GM21390 (cell line): ENCODE data around the gene IQCF6.
A peak's percentile ranks its signal among the peaks of the same experiment; 100 is the strongest.
"Not testable (repeated sequence)": the region's sequence is repeated elsewhere in the genome, so short reads cannot be mapped to it uniquely, and the experiment has no call there.

ENCODE experiments used
- ATAC-seq: cut with Tn5 transposase; IDR thresholded peaks from one replicate; pipeline ENCODE4 v1.9.1; 2021; ENCODE audit not compliant: unreplicated experiment

The IQCF6 gene

DNA sequence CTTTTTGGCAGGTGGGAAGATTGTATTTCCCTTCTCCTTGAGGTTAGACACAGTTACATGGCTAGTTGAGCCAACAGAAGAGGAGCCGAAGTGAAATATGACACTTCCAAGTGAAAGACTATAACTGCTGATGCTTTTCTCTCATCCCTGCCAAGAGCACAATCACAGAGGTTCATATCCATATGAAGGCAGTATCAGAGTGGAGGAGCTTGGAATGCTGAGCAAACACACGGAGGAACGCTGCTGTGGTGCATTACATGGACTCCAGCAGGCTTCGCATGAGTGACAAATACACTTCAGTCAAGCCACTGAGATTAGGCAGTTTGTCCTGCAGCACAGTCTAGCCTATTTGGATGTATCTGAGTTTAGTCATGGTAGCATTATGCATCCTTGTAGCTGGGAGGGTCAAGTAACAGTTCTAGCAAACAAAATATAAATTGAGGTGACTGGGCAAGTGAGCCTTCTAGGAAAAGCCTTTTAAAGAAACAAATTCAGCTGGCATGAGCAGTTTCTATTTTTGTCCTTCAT lies 5.4 kb downstream of the IQCF6 start:
- no peak for ATAC-seq

DNA sequence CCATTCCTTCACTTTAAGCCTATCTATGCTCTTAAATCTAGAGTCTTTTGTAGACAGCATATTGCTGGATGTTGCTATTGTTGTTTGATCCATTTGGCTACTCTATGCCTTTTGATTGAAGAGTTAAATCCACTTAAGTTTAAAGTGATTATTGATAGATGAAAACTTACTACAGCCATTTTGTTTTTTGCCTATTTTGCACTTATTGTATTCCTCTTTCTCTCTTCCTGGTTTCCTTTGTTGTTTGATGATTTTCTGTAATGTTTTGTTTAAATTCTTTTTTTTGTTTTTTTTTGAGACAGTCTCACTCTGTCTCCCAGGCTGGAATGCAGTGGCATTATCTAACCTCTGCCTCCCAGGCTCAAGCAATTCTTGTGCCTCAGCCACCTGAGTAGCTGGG lies 19.8 kb downstream of the IQCF6 start:
- ATAC-seq, result no peak

DNA sequence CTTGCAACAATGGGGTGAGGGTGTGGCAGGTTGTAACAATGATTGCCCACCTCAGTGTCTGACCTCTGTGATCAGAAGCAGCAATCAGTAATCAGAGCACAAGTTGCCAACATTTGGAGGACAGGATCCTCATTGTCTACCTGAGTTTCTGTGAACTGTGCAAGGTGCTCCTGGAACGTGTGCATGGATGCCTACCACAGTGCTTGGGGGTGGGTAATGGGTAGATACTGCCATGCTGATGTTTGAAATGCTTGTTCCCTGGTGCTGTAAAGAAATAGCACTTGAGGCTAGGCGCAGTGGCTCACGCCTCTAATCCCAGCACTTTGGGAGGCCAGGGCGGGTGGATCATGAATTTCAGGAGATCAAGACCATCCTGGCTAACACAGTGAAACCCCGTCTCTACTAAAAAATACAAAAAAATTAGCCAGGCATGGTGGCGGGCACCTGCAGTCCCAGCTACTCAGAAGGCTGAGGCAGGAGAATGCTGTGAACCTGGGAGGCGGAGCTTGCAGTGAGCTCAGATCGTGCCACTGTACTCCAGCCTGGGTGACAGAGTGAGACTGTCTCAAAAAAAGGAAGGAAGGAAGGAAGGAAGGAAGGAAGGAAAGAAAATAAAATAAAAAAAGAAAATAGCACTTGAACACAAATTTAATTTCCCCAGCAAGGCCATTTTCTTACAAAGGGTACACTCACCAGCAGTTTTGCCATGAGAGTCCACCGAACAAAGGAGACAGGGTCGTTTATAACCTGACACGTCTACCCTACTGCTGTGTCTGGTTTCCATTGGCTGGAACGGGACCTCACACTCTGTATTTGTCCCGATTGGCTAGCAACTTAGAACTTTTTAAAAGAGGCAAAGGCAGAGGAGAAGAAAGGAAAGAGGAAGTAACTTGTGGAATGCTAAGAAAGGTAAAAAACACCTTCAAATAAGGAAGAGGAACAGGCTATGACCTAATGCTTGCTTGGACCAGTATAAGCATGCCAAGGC lies 25.0 kb downstream of the IQCF6 start:
- not testable (repeated sequence) for ATAC-seq

DNA sequence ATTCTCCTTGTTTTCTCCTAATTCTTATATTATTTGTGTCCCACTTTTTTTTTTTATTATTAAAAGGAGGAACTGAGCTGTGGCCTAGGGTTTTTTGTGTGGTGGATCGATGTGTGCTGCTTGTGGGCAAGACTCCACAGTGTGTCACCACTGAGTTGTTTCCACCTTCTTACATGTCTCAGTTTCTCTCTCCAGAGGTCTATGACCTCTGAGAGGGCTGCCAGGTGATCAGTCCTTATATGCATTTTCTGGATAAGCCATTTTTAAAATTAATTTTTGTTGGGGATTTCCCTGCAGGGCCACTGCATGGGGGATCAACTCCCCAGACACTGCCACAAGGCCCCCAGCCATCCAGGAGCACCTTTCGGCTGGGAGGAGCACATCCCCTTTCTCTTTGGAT lies 27.8 kb downstream of the IQCF6 start:
- peak; percentile 54 for ATAC-seq

DNA sequence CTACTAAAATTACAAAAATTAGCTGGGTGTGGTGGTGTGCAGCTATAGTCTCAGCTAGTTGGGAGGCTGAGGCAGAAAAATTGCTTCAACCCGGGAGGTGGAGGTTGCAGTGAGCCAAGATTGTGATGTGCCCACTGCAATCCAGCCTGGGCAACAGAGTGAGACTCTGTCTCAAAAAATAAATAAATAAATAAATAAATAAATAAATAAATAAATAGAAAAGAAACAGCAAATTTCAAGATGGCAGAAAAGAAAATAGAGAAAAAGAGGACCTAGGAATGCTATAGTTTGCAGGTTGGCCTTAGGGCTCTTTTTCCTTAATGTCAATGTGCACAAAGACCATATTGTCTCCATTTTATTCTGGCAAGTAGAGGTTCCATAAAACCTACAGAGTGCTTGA lies 28.2 kb downstream of the IQCF6 start:
- no peak for ATAC-seq

DNA sequence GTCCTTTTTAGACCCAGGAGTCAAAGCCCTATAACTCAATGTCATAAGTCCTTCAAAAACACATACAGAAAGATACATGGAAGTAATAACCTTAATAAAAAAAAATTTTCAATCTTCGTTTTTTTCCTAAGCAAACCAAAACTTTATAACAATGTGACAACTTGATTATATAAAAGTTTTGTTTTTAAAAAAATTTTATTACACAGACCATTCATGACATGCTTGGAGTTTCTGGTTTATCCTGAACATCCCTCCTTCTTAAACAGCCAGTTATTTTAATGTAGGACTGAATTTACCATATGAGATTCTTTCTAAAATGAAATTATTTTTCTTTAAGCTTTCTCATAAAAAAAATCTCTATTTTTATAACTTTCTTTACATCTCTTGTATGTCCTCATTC lies 30.7 kb downstream of the IQCF6 start:
- ATAC-seq, result no peak

DNA sequence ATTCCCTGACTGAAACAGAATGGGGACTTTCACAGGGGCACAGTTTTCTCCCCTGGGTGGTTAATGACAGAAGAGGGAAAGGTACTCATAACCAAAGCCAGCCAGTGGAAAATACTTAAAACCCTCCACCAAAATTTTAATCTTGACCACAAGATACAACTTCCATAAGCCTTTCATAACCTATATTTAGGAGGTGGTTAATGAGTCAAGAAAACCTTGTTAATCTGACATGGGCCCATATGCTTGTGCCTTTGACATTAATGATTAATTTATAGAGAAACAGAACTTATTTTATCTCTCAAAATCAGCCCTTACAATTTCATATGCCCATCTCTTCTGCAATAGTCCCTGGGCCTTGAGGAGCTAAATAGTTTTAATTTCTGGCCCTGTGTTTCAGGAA lies 31.2 kb downstream of the IQCF6 start:
- ATAC-seq, result no peak

DNA sequence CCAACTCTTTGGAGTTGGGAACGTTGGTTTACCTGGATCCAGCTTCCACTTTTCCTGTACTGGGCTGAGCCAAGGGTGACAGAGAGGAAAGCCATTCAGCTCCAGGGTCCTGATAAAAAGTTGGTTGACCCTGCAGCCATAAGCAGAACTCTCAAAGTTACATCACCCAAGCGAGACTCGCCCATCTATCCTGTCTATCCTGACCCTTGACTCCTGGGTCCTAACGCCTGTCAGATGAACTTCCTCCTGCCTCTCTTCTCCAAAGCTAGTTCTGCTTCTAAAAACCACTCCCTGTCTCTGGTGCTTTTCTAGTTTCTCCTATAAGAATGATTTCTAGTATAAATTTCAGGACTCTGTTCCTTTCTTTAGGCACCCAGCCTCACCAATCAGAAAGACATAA lies 36.1 kb downstream of the IQCF6 start:
- ATAC-seq, result not testable (repeated sequence)

DNA sequence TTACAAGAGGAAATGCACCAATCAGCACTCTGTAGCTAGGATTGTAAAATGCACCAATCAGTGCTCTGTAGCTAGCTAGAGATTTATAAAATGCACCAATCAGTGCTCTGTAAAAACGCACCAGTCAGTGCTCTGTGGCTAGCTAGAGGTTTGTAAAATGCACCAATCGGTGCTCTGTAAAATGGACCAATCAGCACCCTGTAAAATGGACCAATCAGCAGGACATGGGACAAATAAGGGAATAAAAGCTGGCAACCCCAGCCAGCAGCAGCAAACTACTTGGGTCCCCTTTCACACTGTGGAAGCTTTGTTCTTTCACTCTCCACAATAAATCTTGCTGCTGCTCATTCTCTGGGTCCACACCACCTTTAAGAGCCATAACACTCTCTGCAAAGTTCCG lies 36.7 kb downstream of the IQCF6 start:
- not testable (repeated sequence) for ATAC-seq

DNA sequence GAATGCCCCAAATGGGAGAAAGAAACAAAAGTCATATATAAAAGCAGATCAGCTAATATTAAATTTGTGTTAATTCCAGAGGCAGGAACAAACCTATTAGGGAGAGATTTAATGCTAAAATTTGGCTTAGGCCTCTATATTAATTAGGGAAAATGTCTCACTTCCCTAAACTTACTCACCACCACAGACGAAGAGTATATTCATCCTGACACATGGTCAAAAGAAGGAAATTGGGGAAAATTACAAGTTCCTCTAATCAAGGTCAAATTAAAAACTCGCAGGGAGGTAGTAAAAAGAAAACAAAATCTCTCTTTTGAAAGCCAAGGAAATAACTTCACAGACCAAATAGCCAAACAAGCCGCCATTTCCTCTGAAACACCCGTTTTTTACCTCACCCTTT lies 39.9 kb downstream of the IQCF6 start:
- no peak for ATAC-seq

DNA sequence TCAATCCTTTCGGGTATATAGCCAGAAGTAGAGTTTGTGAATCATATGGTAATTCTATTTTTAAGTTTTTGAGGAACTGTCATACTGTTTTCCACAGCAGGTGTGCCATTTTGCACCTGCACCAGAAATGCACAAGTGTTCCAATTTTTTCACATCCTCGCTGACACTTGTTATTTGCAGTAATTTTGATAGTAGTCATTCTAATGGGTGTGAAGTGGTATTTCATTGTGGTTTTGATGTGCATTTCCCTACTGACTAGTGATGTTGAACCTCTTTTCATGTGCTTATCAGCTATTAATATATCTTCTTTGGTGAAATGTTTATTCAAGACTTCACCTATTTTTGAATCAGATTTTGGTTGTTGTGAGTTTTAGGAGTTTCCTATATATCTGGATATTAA lies 43.1 kb downstream of the IQCF6 start:
- ATAC-seq, result no peak

DNA sequence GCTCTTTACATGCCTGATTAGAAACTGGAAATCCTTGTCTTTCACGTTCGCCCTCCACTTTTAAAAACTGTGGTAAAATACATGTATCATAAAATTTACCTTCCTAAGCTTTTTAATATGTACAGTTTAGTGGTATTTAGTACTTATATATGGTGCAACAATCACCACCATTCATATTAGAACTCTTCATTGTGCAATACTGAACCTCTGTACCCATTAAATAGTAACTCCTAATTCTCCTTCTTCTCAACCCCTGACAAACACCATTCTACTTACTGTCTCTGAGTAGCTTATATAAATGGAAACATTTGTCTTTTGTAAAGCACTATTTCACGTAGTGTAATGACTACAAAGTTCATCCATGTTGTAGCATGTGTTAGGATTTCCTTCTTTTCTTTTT lies 44.0 kb downstream of the IQCF6 start:
- ATAC-seq, result no peak

DNA sequence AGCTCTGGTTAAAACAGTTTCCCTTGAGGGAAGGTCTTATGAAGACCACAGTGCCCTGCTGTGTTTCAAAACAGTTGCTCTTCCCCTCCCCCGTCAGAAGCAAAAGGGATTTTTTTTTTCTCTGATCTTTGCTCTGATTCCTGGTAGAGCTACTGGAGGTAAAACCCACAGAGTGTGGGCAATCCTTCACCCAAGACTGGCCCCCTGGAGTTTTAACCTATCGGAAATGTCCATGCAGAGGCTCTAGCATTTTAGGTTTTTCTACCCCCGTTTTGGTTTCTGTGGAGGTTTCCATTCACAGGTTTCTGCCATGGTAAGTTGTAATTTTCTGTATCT lies 44.5 kb downstream of the IQCF6 start:
- no peak for ATAC-seq

DNA sequence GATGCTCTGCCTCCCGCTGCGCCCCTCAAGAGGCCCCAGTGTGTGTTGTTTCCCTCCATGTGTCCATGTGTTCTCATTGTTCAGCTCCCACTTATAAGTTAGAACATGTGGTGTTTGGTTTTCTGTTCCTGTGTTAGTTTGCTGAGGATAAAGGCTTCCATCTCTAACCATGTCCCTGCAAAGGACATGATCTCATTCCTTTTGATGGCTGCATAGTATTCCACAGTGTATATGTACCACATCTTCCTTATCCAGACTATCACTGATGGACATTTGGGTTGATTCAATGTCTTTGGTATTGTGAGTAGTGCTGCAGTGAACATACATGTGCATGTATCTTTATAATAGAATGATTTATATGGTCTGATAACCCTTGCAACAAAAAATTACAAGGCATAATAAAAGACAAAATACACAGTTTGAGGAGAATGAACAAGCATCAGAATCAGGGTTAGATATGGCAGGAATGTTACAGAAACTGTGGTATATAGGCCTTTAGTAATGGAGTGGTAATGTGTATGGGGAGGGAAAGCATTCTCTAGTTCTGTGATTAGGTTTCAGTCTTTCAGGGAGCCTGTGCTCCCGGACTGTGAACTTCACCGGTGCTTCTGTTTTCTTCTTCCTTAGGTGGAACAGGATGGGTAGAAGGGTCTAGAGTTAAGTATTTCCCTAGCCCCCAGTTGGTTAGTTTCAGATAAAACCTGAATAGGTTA lies 45.0 kb downstream of the IQCF6 start:
- ATAC-seq, result no peak

DNA sequence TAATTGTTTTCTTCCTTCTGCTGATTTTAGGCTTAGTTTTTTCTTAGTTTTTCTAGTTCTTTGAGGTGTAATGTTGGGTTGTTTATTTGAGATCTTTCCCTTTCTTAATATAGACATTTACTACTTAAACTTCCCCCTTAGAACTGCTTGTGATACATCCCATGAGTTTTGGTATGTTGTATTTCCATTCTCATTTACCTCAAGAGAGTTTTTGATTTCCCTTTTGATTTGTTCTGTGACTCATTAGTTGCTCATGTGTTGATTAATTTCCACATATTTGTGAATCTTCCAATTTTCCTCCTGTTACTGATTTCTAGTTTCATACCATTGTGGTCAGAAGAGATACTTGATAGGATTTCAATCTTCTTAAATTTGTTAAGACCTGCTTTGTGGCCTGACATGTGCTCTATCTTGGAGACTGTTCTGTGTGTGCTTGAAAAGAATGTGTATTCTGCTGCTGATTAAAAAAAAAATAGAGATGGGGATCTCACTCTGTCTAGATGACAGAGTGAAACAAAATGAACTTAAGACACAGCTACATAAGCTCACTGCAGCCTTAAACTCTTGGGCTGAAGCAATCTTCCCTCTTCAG lies 49.9 kb downstream of the IQCF6 start:
- no peak for ATAC-seq
